Right lobe of liver (tissue), 4 donors: Measurements from ENCODE around the gene IER5.

Experiments used
- CTCF ChIP-seq, 4 donors: fragments of 200-600 bp in 3 of 4; fragments of 450-650 bp in 1 of 4; IDR thresholded peaks; one replicate each; pipeline versions ENCODE4 v1.5.1 to v1.8.0; 2016 to 2022; ENCODE audit warnings: antibody characterized with exemption in 4 of 4, mild to moderate bottlenecking in 2 of 4
- POLR2A ChIP-seq: fragments of 450-650 bp; IDR thresholded peaks from one replicate; pipeline ENCODE4 v1.6.1; 2017; ENCODE audit warnings: antibody characterized with exemption, mild to moderate bottlenecking
- donor health status: DM: no; HTN: no; CAD: no.
- donor health status: DM: no; HTN: no; CAD: no.
- donor health status: DM: no; HTN: yes; CAD: no.

- TF ChIP-seq CTCF (IDR thresholded peaks at IDR 0.05) (no peak), POLR2A (no peak)
Measured at GRCh38 chr1:181079920-181080319, 8.6 kb upstream of the IER5 start.
